Cortex of kidney (tissue), 1 donor: ENCODE measurements around the gene ATRAID.

Source experiments
- DNase-seq: peaks from one replicate; lab custom pipeline; 2025; lab: John Stamatoyannopoulos, UW

Gene ATRAID

DNA sequence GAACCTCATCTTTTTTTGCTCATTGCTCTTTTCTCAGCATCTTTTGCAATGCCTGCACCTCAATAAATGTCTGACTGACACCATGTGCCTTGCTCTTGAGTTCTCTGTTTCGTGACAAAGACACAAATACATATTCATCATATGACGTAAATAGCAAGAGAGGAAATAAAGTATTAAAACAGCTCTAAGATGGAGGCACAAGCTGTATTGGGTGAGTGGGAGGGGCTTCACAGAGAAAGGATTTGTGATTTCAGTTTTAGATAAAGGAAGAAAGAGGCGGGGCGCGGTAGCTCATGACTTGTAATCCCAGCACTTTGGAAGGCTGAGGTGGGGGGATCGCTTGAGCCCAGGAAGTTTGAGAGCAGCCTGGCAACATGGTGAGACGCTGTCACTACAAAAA lies 8.2 kb downstream of the ATRAID start:
- DNase-seq: no peak

- DNase-seq: no peak
Measured at GRCh38 chr2:27221166-27221565, 9.3 kb downstream of the ATRAID start.

DNA sequence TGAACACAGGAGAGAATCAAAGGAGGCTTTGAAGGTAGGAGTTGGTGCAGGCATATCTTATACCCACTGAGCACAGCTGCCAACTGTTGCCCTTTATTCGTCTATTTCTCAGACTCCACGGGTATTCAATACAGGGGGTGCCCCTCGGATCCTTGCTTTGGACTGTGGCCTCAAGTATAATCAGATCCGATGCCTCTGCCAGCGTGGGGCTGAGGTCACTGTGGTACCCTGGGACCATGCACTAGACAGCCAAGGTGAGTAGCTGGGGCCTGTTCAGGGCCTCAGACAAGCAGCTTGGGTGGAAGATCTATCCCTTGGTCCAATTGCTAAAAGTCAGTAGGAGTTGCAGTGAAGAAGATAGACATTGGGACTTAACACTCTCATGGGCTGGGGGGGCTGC lies 10.6 kb downstream of the ATRAID start:
- DNase-seq: no peak

- DNase-seq: no peak
Measured at GRCh38 chr2:27223416-27223815, 11.6 kb downstream of the ATRAID start.

GRCh38 chr2:27225526-27225925 lies 13.7 kb downstream of the ATRAID start:
- DNase-seq: no peak

DNA sequence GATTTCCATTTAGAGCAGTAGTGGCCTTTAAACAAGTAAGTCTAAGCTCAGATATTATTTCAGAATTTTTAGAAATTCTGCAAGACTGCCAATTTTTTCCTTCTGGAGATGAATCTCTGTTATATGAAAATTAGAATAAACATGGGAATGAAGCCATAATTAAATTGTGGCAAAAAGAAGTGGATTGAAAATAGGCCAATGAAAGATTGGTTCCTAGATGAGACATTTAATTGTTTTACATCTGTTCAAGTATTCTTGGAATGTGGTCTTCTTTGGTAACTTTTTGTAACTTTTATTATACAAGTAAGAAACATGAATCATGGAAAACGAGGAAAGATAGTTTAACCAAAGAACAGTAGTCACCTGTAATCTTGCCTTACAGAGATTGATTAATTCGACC lies 15.7 kb downstream of the ATRAID start:
- no peak for DNase-seq

DNA sequence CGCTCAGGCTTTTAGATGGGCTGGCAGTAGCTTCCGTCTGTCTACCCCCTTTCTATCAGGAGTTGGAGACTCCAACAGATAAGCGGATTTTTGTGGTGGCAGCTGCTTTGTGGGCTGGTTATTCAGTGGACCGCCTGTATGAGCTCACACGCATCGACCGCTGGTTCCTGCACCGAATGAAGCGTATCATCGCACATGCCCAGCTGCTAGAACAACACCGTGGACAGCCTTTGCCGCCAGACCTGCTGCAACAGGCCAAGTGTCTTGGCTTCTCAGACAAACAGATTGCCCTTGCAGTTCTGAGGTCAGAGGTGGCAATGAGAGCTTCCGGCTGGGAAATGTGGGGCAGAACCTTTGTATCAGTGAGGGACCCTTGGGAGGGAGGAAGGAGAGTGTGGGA lies 20.1 kb downstream of the ATRAID start:
- DNase-seq: no peak

DNA sequence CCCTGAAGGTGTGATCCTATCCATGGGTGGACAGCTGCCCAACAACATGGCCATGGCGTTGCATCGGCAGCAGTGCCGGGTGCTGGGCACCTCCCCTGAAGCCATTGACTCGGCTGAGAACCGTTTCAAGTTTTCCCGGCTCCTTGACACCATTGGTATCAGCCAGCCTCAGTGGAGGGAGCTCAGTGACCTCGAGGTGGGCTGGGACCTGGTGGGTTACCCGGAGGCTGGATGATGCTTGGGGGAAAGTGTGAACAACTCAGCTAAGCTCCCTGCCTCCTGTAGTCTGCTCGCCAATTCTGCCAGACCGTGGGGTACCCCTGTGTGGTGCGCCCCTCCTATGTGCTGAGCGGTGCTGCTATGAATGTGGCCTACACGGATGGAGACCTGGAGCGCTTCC lies 21.5 kb downstream of the ATRAID start:
- no peak for DNase-seq

DNA sequence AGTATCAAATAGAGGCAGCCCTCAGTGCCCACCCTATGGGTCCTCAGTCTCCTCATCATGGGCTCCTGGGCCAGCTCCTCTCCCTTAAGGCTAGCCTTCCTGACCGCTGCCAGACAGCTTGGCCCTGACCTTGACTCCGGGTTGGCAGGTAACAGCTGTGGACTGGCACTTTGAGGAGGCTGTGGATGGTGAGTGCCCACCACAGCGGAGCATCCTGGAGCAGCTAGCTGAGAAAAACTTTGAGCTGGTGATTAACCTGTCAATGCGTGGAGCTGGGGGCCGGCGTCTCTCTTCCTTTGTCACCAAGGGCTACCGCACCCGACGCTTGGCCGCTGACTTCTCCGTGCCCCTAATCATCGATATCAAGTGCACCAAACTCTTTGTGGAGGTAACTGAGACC lies 24.3 kb downstream of the ATRAID start:
- no peak for DNase-seq

DNA sequence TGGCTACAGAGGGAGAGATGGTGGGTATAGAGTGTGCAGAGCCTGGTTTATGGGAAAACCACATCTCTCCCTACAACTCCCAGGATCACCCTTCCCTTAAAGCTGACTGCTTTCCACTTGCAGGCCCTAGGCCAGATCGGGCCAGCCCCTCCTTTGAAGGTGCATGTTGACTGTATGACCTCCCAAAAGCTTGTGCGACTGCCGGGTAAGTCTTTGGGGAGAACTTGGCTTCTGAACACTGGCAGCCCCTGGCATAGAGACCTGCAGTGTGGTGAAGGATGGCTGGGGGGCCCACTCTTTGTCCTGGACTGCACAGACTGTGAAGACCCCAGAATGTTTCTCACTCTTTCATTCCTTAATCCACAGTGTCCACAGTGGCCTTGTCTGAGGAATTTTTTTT lies 24.8 kb downstream of the ATRAID start:
- no peak for DNase-seq

DNA sequence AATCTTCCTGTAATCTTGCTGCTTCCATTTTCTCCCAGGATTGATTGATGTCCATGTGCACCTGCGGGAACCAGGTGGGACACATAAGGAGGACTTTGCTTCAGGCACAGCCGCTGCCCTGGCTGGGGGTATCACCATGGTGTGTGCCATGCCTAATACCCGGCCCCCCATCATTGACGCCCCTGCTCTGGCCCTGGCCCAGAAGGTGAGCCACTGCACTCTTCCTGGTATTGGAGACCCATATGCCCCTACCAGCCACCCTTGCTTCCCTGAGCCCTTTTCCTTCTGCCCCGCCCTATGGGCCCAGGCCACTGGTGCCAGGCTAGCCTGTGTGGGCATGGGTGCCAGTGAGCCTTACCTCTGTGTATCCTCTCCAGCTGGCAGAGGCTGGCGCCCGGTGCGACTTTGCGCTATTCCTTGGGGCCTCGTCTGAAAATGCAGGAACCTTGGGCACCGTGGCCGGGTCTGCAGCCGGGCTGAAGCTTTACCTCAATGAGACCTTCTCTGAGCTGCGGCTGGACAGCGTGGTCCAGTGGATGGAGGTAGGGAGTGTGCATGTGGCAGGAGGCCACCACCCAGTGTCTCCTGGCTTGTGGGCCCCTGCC lies 25.6 kb downstream of the ATRAID start:
- no peak for DNase-seq

DNA sequence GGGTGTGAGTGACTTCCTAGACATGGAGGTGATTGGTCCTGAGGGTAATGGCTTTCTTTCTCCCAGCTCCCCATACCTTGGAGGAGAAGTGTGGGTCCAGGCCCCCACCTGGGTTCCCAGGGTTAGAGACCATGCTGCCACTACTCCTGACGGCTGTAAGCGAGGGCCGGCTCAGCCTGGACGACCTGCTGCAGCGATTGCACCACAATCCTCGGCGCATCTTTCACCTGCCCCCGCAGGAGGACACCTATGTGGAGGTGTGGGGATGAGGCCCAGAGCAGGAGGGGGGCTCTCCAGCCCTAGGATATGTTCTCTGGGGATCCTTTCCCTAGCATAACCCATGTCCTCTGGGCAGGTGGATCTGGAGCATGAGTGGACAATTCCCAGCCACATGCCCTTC lies 27.1 kb downstream of the ATRAID start:
- no peak for DNase-seq

GRCh38 chr2:27240406-27240805 lies 28.6 kb downstream of the ATRAID start:
- DNase-seq: no peak

GRCh38 chr2:27241761-27242613 lies 30.1 kb downstream of the ATRAID start:
- no peak for DNase-seq

- DNase-seq: no peak
Measured at GRCh38 chr2:27242614-27242951, 30.7 kb downstream of the ATRAID start.

- no peak for DNase-seq
Measured at GRCh38 chr2:27243391-27244130, 31.7 kb downstream of the ATRAID start.

DNA sequence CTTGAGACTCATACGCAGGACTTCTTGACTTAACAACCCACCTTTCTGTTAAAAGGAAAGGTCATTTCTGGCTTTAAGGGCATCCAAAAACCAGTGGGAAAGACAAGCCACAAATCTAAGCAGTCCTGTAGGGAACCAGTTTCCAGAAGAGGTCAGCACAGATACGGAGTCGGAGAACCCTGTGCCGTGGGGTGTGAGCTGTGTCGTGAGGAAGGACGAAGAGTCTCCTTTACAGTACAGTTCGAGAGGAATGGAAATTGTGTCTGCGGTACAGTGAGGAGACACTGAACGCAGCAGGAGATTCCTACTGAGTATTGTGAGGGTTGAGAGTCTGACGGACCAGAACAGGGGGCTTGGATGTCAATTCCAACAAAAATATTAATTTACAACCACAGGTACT lies 33.3 kb downstream of the ATRAID start:
- no peak for DNase-seq

DNA sequence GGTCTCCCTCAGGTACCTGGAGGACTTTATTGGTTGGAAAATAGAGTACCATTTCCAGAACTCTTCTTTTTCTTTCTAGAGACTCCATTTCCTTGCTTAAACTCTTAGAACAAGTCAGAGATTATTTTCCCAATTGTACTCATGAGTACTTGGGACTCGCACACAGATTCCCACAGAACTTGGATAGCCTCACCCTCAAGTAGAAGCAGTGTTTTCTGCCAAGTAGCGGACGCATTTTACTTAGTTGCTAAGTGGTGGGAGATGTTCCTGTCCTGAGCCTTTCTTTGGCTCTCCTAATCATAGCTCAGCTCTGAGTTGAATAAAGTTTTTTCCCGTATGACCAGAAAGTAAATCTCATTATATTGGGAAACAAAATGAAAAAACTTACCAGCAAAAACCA lies 33.8 kb downstream of the ATRAID start:
- DNase-seq: no peak

DNA sequence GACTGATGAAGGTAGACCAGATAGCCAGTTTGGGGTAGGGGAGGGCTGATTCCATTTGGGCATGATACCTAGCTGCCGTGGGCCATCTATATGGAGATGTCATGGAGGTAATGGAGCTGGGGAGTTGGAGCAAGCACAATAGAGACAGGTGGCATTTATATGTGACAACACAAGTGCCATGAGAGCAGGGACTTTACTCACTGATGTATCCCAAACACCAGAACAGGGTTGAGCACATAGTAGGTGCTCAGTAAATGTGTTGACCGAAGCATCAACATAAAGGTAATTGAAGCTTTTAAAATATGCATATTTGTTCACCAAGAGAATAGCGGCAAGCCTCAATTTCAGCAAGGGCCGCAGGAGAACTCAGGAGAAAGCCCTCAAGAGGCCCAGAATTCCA lies 36.1 kb downstream of the ATRAID start:
- DNase-seq: no peak

- DNase-seq: no peak
Measured at GRCh38 chr2:27249159-27249890, 37.5 kb downstream of the ATRAID start.

GRCh38 chr2:27249891-27250651 lies 38.2 kb downstream of the ATRAID start:
- DNase-seq: no peak
